UCSD-AML1 (cell line): Measurements from ENCODE around the gene ENOX1.

Experiments
- DNase-seq: peaks from one replicate; lab custom pipeline; 2025; ENCODE audit not compliant: unreplicated experiment; lab: John Stamatoyannopoulos, UW

ENOX1 gene

DNA sequence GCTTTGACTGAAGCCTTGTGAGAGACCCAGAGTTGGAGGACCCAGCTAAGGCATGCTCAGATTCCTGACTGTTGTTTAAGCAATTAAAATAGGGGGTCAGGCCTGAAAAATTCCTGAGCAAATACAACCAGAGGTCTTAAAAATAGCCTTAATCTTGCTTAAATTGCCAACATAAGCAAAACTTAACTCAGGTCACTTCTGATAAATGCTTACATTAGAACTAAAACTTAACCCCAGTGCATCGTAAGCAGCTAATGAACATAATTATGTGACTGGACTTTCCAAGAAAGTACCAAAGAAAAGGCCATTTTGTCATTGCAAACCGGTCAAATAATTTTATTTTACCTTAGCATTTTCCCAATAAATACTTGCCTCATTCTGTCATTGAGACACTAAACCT, 294.5 kb downstream of the ENOX1 start:
- no peak for DNase-seq

GRCh38 chr13:43489233-43489632, 297.5 kb downstream of the ENOX1 start:
- no peak for DNase-seq

GRCh38 chr13:43487885-43488284, 298.9 kb downstream of the ENOX1 start:
- DNase-seq: no peak

- no peak for DNase-seq
Observed at GRCh38 chr13:43487461-43487860, 299.3 kb downstream of the ENOX1 start.

DNA sequence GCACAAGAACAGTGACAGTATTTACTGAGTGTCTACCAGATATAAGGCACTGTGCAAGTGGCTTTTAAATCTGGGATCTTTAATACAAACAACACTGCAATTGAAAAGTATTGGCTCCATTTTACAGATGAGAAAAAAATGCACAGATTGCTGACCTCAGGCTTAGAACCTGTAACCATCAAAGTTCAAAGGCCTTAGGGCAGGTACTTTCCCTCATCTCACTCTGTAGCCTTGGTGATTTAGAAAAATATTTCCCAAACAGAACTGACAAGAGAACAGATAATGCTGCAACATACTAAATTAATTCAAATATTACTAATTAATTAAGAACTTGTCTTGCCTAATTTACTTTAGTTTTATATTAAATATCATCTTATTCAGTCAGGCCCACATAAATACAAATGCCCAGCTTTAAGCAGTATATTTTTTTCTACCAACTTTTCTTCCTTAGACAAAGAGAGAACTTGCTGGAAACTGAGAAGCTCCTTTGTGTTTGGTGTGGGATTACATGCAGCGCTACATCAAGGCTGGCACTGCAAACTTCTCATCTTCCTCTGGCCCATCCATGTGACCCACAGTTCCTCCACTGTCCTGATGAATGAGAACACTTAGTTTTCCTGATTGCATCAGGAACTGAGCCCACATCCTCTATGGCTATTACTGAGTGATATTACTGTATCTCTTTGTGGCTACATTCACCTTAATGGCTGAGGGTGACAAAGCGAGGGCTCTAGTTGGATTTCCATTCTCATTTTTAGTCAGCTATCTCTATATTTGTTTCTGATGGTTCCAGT, 302.1 kb downstream of the ENOX1 start:
- no peak for DNase-seq

DNA sequence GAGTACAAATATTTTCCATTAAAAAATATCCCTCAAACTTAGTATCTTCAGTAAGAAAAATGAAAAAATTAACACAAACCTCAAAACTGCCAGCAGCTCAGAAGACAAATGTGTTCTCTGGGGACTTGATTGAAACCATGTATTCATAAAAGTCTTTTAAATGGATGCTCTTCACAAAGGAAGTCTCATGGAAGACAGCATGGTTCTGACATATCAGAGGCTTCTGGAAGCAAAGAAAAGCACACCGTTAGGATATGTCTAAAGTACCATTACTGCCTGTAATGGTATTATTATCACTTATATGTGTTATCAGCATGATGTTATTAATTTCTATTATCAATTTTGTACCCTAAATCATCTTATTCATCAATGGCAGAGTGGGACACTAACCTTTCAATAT, 302.8 kb downstream of the ENOX1 start:
- DNase-seq: no peak

GRCh38 chr13:43482641-43483040, 304.1 kb downstream of the ENOX1 start:
- no peak for DNase-seq

- DNase-seq: no peak
Observed at GRCh38 chr13:43482026-43482425, 304.7 kb downstream of the ENOX1 start.

GRCh38 chr13:43478902-43479301, 307.9 kb downstream of the ENOX1 start:
- DNase-seq: no peak

GRCh38 chr13:43478211-43478610, 308.6 kb downstream of the ENOX1 start:
- DNase-seq: no peak

- DNase-seq: no peak
Observed at GRCh38 chr13:43475140-43475539, 311.6 kb downstream of the ENOX1 start.

- DNase-seq: no peak
Observed at GRCh38 chr13:43473437-43473836, 313.3 kb downstream of the ENOX1 start.

DNA sequence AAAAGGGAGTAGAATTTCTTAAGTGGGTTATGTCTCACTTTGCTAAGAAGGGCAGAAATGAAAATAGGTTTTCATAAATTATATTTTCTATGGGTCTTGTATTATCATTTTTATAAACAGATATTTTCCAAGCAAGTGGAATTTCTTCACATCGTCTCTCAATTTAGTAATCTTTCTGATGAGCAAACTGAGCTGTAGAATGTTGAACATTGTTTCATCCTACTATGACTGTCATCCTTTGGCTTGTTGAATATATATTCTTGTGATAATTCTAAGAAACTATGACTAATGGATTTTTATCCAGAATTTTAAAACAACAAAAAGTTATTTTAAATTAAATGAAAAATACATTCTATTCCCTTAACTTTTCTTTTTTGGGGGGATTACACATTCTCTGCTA, 313.8 kb downstream of the ENOX1 start:
- no peak for DNase-seq

- DNase-seq: no peak
Observed at GRCh38 chr13:43472339-43472738, 314.4 kb downstream of the ENOX1 start.

- no peak for DNase-seq
Observed at GRCh38 chr13:43470610-43471009, 316.2 kb downstream of the ENOX1 start.

DNA sequence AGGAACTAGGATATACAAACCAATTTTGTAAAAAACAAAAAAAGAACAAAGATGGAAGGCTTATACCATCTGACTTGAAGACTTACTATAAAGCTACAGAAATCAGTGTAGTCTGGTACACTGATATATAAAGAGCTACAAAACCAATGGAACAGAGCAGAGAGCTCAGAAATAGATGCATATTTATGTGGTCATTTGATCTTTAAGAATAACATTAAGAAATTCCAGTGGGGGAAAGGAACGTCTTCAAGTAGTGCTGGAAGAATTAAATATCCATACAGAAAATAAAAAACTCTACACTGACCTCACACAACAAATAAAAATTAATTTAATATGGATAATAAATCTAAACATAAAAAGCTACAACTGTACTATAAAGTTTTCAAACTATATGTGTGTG, 317.0 kb downstream of the ENOX1 start:
- no peak for DNase-seq

GRCh38 chr13:43464578-43465264, 322.1 kb downstream of the ENOX1 start:
- DNase-seq: no peak

- no peak for DNase-seq
Observed at GRCh38 chr13:43448605-43449336, 338.0 kb downstream of the ENOX1 start.

- DNase-seq: no peak
Observed at GRCh38 chr13:43446126-43446525, 340.6 kb downstream of the ENOX1 start.

DNA sequence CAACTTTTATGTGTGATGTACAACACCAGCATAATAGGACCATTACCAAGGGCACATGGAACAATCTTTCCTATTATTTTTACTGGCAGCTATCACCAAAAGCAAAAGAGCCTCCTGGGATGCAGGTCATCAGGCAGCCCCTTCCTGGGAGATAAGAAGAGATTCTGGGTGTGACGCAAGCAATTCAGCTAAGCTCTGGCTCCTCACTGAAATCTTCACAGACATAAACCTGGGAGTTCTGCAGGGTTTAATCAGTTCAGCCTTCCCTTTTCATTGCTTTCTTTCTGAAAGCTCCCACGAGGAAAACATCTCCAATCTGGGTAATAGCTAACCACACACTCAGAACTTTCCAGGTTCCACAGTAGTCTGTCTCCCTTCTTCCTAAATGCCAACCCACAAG, 341.1 kb downstream of the ENOX1 start:
- no peak for DNase-seq

DNA sequence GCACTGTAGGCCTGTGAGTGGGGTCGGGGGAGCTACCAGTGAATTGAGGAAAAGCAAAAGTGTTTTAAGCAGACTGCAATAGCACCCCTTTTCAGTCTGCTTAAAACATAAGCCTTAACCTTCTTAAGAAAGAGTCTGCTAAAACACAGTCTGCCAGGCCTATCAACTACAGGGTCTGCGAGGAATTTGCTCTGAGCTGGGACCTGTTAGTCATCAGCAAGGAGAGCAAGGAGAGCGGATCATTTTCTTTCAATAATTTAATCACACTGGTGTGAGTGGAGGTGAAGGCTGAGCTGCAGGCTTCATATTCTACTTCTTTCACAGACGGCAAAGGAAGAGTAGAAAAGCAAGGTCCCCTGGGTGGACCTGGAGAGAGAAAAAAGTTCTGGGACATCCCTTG, 342.7 kb downstream of the ENOX1 start:
- DNase-seq: no peak

- no peak for DNase-seq
Observed at GRCh38 chr13:43441899-43442499, 344.8 kb downstream of the ENOX1 start.
